ENCODE data around the gene SDC1. TPM values are rescaled to one million over a fixed set of nuclear protein-coding genes. Genes with fewer than 3 reads are reported as not detected.

SDC1 gene
- 153 to 217 TPM (median 189 TPM) in 5 replicates for total RNA-seq (2022; extraction: Qiagen RNA extraction)

GRCh38 chr2:20224716-20225293 is at the start of gene SDC1:
Gene SDC1, minus strand, starts transcription at chr2:20225130. Its CDS starts 263 bp downstream, at chr2:20224867.

Other genes with a start within 250 kb of the SDC1 start
- 12.4 to 17.2 TPM (median 15.1 TPM) in 5 replicates for gene WDR35, start 235.0 kb downstream of the SDC1 start, total RNA-seq (2022; extraction: Qiagen RNA extraction)
- 9.1 to 16.9 TPM (median 14.0 TPM) in 5 replicates for gene MATN3, start 212.5 kb downstream of the SDC1 start, total RNA-seq (2022; extraction: Qiagen RNA extraction)
- gene LAPTM4A, start 173.5 kb downstream of the SDC1 start, total RNA-seq (2022; extraction: Qiagen RNA extraction): 240 to 291 TPM (median 268 TPM) in 5 replicates
- gene PUM2, start 125.7 kb upstream of the SDC1 start, total RNA-seq (2022; extraction: Qiagen RNA extraction): 36.4 to 49.7 TPM (median 43.3 TPM) in 5 replicates
- gene RHOB, start 221.9 kb upstream of the SDC1 start, total RNA-seq (2022; extraction: Qiagen RNA extraction): 181 to 276 TPM (median 230 TPM) in 5 replicates

All from A549 treated with CORT108297 at 1 μM for 4 hours (cell line).